Measurements from ENCODE around the gene PDE4D. TPM values are rescaled to one million over a fixed set of nuclear protein-coding genes. Genes with fewer than 3 reads are reported as not detected.

Gene PDE4D
- polyA plus RNA-seq (3.6 to 5.6 TPM (median 4.2 TPM) in 3 replicates), polyA minus RNA-seq (35.8 to 54.9 TPM (median 40.4 TPM) in 3 replicates)
- 0.62 TPM for polyA plus RNA-seq (2011; ENCODE audit: low read depth)
- 1.8 and 3.0 TPM in 2 replicates for polyA plus RNA-seq (2011; cell fraction: cytosol; rRNA removed)
- polyA plus RNA-seq (2011; cell fraction: nucleus; rRNA removed): 8.1 and 11.6 TPM in 2 replicates
- 0.87 and 2.0 TPM in 2 replicates for polyA plus RNA-seq (2012; ENCODE audit: low replicate concordance)
- 2.5 TPM for polyA minus RNA-seq (2011; cell fraction: cytosol; rRNA and poly(A)+ RNA removed)
- 20.7 and 38.7 TPM in 2 replicates for polyA minus RNA-seq (2011; cell fraction: nucleus; rRNA and poly(A)+ RNA removed)

- H4K20me1 ChIP-seq (ENCODE audit: control insufficient read depth, extremely low read depth, insufficient read depth, low read length): peaks cover 3% of the 10 kb centered on the region
- peak; percentile 98 for TF ChIP-seq EZH2 (IDR thresholded peaks at IDR 0.05; ENCODE audit: low read length)
- TF ChIP-seq, protein P1, sequence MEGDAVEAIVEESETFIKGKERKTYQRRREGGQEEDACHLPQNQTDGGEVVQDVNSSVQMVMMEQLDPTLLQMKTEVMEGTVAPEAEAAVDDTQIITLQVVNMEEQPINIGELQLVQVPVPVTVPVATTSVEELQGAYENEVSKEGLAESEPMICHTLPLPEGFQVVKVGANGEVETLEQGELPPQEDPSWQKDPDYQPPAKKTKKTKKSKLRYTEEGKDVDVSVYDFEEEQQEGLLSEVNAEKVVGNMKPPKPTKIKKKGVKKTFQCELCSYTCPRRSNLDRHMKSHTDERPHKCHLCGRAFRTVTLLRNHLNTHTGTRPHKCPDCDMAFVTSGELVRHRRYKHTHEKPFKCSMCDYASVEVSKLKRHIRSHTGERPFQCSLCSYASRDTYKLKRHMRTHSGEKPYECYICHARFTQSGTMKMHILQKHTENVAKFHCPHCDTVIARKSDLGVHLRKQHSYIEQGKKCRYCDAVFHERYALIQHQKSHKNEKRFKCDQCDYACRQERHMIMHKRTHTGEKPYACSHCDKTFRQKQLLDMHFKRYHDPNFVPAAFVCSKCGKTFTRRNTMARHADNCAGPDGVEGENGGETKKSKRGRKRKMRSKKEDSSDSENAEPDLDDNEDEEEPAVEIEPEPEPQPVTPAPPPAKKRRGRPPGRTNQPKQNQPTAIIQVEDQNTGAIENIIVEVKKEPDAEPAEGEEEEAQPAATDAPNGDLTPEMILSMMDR (optimal IDR thresholded peaks at IDR 0.05 in 1 of 3, IDR thresholded peaks at IDR 0.05 in 1 of 3, conservative IDR thresholded peaks at IDR 0.05 in 1 of 3; ENCODE audit: extremely low read depth in 1 of 3, insufficient read depth in 2 of 3, low read length in 3 of 3): no peak
- DNase-seq (ENCODE audit: low read depth, low spot score) (no peak), FAIRE-seq (no peak)
- no peaks in the 10 kb centered on the region for H3K9me1 ChIP-seq (ENCODE audit: control insufficient read depth, extremely low read depth, insufficient read depth, low read length)
- peaks cover 37% of the 10 kb centered on the region for H3K27me3 ChIP-seq (ENCODE audit: control insufficient read depth, extremely low read depth, insufficient read depth, low read length)
- H3K79me2 ChIP-seq (ENCODE audit: control insufficient read depth, insufficient read depth, low read length): no peaks in the 10 kb centered on the region
- H3K9ac ChIP-seq (ENCODE audit: control insufficient read depth, extremely low read depth, insufficient read depth, low read length): no peak within 1 kb of the TSS
- no peaks in the 10 kb centered on the region for H3K36me3 ChIP-seq (ENCODE audit: control insufficient read depth in 2 of 2, extremely low read depth in 1 of 2, insufficient read depth in 2 of 2, low read length in 2 of 2)
- dilution Hi-C loops (cut with MboI; ENCODE audit: extremely low pct_ligation_motif_present, low sequenced_read_pairs): no loop called here
- H3K9me3 ChIP-seq (ENCODE audit: control insufficient read depth, low read depth, low read length): no peaks in the 10 kb centered on the region
- H3K27ac ChIP-seq (ENCODE audit: control insufficient read depth, insufficient read depth, low read length): no peak within 1 kb of the TSS
- H3K4me1 ChIP-seq (ENCODE audit: control insufficient read depth, extremely low read depth, insufficient read depth, low read length): no peaks in the 10 kb centered on the region
- no peak within 1 kb of the TSS for H2AFZ ChIP-seq (ENCODE audit: control insufficient read depth, low read length)
- peak within 1 kb of the TSS; percentile 16 for H3K4me2 ChIP-seq (ENCODE audit: control insufficient read depth, extremely low read depth, insufficient read depth, low read depth, low read length)
- no peak within 1 kb of the TSS for H3K4me3 ChIP-seq (ENCODE audit: control insufficient read depth in 2 of 3, extremely low read depth in 1 of 3, insufficient read depth in 2 of 3, low read depth in 1 of 3, low read length in 3 of 3)
Measured at GRCh38 chr5:59893429-59894227, at the start of gene PDE4D. Gene PDE4D (minus strand): TSS chr5:59893726.

DNA sequence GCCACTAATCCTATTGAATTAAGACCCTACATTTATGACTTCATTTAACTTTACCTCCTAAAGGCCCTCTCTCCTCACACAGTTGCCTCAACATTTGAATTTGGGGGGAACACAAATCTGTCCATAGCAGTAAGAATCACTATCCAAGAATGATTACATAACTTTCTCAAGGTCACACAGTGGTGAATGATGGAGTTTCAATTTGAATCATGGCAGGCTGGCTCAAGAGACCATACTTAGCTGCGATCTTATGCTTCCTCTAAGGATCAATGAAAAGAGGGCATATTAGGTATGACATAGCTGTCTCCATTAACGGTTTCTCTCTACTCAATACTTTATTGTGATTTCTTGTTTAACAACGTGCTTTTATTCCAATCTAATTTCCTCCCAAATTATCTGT is 44.1 kb upstream of the PDE4D start:
- H3K4me2 ChIP-seq (ENCODE audit: control insufficient read depth, extremely low read depth, insufficient read depth, low read depth, low read length): no peak overlapping the region
- DNase-seq (ENCODE audit: low read depth, low spot score) (no peak), FAIRE-seq (no peak)
- H3K4me1 ChIP-seq (ENCODE audit: control insufficient read depth, extremely low read depth, insufficient read depth, low read length): no peaks in the 10 kb centered on the region
- H3K27me3 ChIP-seq (ENCODE audit: control insufficient read depth, extremely low read depth, insufficient read depth, low read length): peaks cover 4% of the 10 kb centered on the region
- no peaks in the 10 kb centered on the region for H3K9me3 ChIP-seq (ENCODE audit: control insufficient read depth, low read depth, low read length)
- no peak overlapping the region for H3K4me3 ChIP-seq (ENCODE audit: control insufficient read depth in 2 of 3, extremely low read depth in 1 of 3, insufficient read depth in 2 of 3, low read depth in 1 of 3, low read length in 3 of 3)
- H3K36me3 ChIP-seq (ENCODE audit: control insufficient read depth in 2 of 2, extremely low read depth in 1 of 2, insufficient read depth in 2 of 2, low read length in 2 of 2): no peaks in the 10 kb centered on the region
- no peaks in the 10 kb centered on the region for H3K9me1 ChIP-seq (ENCODE audit: control insufficient read depth, extremely low read depth, insufficient read depth, low read length)
- H4K20me1 ChIP-seq (ENCODE audit: control insufficient read depth, extremely low read depth, insufficient read depth, low read length): no peaks in the 10 kb centered on the region
- TF ChIP-seq EZH2 (IDR thresholded peaks at IDR 0.05; ENCODE audit: low read length): no peak
- TF ChIP-seq, protein P1 (optimal IDR thresholded peaks at IDR 0.05 in 1 of 3, IDR thresholded peaks at IDR 0.05 in 1 of 3, conservative IDR thresholded peaks at IDR 0.05 in 1 of 3; ENCODE audit: extremely low read depth in 1 of 3, insufficient read depth in 2 of 3, low read length in 3 of 3): no peak
- dilution Hi-C loops (cut with MboI; ENCODE audit: extremely low pct_ligation_motif_present, low sequenced_read_pairs): no loop called here
- H2AFZ ChIP-seq (ENCODE audit: control insufficient read depth, low read length): no peak overlapping the region
- no peaks in the 10 kb centered on the region for H3K79me2 ChIP-seq (ENCODE audit: control insufficient read depth, insufficient read depth, low read length)
- H3K9ac ChIP-seq (ENCODE audit: control insufficient read depth, extremely low read depth, insufficient read depth, low read length): no peak overlapping the region
- no peak overlapping the region for H3K27ac ChIP-seq (ENCODE audit: control insufficient read depth, insufficient read depth, low read length)
